Psoas muscle (tissue), 8 donors: ENCODE measurements around the gene CFAP157. TPM values are rescaled to one million over a fixed set of nuclear protein-coding genes. Genes with fewer than 3 reads are reported as not detected.

Experiments used
- ATAC-seq, 4 donors: fragments of 200-7000 bp; cut with Tn5 transposase; one replicate each; pipeline ENCODE4 v1.9.1; 2020; ENCODE audit warnings: moderate library complexity in 3 of 4, mild to moderate bottlenecking in 2 of 4
- DNase-seq, 2 donors: peaks; one replicate each; pipeline ENCODE4 v3.0.0-alpha.2; 2020
- H3K27ac ChIP-seq: fragments of 200-600 bp; one replicate; pipeline ENCODE4 v1.8.0; 2022
- H3K27me3 ChIP-seq, 3 donors: fragments of 200-600 bp in 1 of 3; one replicate each; pipeline versions ENCODE4 v1.6.1 to v1.8.0; 2013 to 2022; ENCODE audit warnings: low read length in 2 of 3, mild to moderate bottlenecking in 2 of 3, moderate library complexity in 1 of 3; ENCODE audit not compliant: insufficient read depth in 3 of 3
- H3K36me3 ChIP-seq, 2 donors: fragments of 200-600 bp in 1 of 2; one replicate each; pipeline versions ENCODE4 v1.6.1 to v1.8.0; 2013 to 2022; ENCODE audit warnings: low read depth in 1 of 2, mild to moderate bottlenecking in 1 of 2, moderate library complexity in 1 of 2; ENCODE audit not compliant: insufficient read depth in 1 of 2
- H3K4me1 ChIP-seq: fragments of 200-600 bp; one replicate; pipeline ENCODE4 v1.8.0; 2022
- H3K4me3 ChIP-seq: fragments of 200-600 bp; one replicate; pipeline ENCODE4 v1.8.0; 2022; ENCODE audit warnings: mild to moderate bottlenecking
- H3K9me3 ChIP-seq: fragments of 200-600 bp; one replicate; pipeline ENCODE4 v1.8.0; 2022
- WGBS, 3 donors: extraction: QIAGEN DNeasy Blood & Tissue Kit; methylation state at CpG; one replicate each; pipeline versions ENCODE4 v1.1.6 to v1.1.7; 2013; 5-methylcytosine and 5-hydroxymethylcytosine counted together
- intact Hi-C, 2 donors: fragments of 100-400 bp; cut with DNase I; formaldehyde crosslinking; loops; one replicate each; pipeline versions ENCODE4 v1.11.0 to v1.14.2; 2022
- polyA plus RNA-seq, 3 donors: library from polyadenylated mRNA; stranded (reverse); fragments of 200-250 nt; gene quantifications; one replicate each; pipeline ENCODE4 v1.2.3, GENCODE V29; 2013
- total RNA-seq, 4 donors: library from RNA; stranded (reverse); fragmentation: NEBNext Ultra II Directional in 2 of 4; extraction: Animal tissue kit (Norgen Biotek cat#: 25700) in 2 of 4; gene quantifications; one replicate each; pipeline versions ENCODE4 v1.2.1 to v1.2.4, GENCODE V29; 2021 to 2023
- TF ChIP-seq, protein P1 (sequence below): fragments of 200-600 bp; IDR thresholded peaks from one replicate; pipeline ENCODE4 v1.8.0; 2022; ENCODE audit warnings: antibody characterized with exemption
- donor health status: healthy with polysubstance abuse.
- donor health status: DM: no; HTN: no; CAD: no; lungs with moderate emphysema.
- donor health status: Bipolar disorder and iron deficiency.
- donor health status: healthy.
- donor health status: DM: yes; HTN: yes; CAD: no.
- donor health status: DM: no; HTN: no; CAD: no.
- donor health status: DM: no; HTN: no; CAD: no.
- donor health status: DM: yes; HTN: yes; CAD: no.

The CFAP157 gene
- total and polyA plus RNA-seq, 7 donors = 0.10 to 0.34 (median 0.23) TPM; not detected in 3

DNA sequence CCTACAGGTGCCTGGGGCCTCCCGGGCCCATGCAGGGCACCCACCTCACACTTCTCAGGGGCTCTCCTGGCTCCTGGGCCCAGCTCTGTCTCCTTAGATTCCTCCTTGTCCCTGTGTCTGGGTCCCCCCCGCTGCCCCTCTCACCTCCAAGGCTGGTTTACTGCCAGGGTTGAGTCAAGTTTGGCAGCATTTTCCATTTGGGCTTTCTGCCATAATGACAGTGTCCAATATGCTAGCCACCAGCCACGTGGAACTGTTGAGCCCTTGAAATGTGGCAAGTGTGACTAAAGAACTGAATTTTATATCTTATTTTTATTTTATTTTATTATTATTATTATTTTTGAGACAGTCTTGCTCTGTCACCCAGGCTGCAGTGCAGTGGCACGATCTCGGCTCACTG is 11.0 kb downstream of the CFAP157 start:
- TF ChIP-seq, protein P1, sequence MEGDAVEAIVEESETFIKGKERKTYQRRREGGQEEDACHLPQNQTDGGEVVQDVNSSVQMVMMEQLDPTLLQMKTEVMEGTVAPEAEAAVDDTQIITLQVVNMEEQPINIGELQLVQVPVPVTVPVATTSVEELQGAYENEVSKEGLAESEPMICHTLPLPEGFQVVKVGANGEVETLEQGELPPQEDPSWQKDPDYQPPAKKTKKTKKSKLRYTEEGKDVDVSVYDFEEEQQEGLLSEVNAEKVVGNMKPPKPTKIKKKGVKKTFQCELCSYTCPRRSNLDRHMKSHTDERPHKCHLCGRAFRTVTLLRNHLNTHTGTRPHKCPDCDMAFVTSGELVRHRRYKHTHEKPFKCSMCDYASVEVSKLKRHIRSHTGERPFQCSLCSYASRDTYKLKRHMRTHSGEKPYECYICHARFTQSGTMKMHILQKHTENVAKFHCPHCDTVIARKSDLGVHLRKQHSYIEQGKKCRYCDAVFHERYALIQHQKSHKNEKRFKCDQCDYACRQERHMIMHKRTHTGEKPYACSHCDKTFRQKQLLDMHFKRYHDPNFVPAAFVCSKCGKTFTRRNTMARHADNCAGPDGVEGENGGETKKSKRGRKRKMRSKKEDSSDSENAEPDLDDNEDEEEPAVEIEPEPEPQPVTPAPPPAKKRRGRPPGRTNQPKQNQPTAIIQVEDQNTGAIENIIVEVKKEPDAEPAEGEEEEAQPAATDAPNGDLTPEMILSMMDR = no peak
- ATAC-seq (no peak), DNase-seq (no peak)
- H3K9me3 ChIP-seq = no peaks in the 10 kb centered on the region
- no peaks in the 10 kb centered on the region for H3K27me3 ChIP-seq
- no peaks in the 10 kb centered on the region for H3K36me3 ChIP-seq
- H3K27ac ChIP-seq = no peak overlapping the region
- H3K4me3 ChIP-seq = no peak overlapping the region
- intact Hi-C loops = loop anchor here (5.0 kb wide), 2 partner anchors 105 to 125 kb away; partner anchors contain the start of gene STXBP1 (in 1 of the 2)
- peaks cover 15% of the 10 kb centered on the region for H3K4me1 ChIP-seq
- 71 to 76% (median 76%) methylated on average over 5 of the region's 5 CpGs for WGBS, 3 donors

DNA sequence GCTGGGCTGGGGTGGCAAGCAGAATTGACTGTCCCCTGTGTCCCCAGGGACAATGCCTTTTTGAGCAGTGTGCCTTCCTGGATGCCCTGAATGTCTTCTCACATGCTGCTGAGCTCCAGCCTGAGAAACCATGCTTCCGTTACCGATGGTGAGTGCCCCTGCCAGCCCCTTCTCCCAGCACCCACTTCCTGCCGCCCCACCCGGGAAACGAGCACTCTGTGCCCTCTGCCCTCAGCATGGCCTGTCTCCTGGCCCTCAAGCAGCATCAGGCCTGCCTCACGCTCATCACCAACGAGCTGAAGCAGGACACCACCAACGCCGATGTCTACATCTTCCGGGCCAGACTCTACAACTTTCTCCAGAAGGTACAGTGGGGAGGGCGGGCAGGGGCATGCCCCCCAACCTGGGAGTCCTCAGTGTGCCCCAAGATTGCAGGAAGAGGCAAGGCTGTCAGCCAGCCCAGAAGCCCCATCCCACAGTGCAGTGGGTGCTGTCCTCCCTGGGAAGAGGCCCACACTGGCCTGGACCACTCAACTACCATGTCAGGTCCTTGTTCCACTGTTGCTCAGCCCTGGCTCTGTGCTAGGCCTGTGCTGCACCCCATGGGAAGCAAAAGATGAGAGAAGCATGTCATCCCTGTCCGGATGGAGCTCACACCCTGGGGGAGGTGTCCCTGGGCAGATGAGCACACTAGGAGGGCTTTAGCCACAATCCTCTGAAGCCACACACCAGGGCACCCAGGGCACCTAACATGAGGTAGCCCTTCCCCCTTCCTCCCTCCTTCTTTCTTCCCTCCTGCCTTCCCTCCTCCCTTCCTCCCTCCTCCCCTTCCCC is 13.5 kb downstream of the CFAP157 start:
- intact Hi-C loops = no loop called here
- Histone ChIP-seq H3K9me3 (no peaks in the 10 kb centered on the region), H3K36me3 (no peaks in the 10 kb centered on the region), H3K27me3 (no peaks in the 10 kb centered on the region), H3K27ac (no peak overlapping the region), H3K4me3 (no peak overlapping the region), H3K4me1 (peaks cover 8% of the 10 kb centered on the region)
- ATAC-seq = no peak
- TF ChIP-seq, protein P1 = no peak
- WGBS, 3 donors = 82 to 85% (median 83%) methylated on average over 12 of the region's 12 CpGs
- DNase-seq = no peak

DNA sequence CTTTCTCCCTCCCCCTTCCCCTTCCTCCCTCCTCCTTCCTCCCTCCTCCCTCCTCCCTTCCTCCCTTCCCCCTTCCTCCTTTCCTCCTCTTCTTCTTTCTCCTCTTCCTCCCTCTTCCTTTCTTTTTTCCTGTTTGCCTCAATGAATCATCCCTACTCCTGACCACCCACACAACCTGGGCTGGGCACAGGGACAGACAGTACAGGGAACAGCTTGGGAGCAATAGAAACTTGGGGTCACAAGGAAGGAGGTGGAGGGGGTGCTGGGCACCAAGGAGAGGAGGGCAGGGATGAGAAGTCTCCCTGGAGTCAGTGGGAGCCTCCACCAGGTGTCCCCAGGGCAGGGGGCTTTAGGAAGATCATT is 14.1 kb downstream of the CFAP157 start:
- no peaks in the 10 kb centered on the region for H3K36me3 ChIP-seq
- no peaks in the 10 kb centered on the region for H3K27me3 ChIP-seq
- DNase-seq = no peak
- TF ChIP-seq, protein P1 = no peak
- H3K27ac ChIP-seq = no peak overlapping the region
- no peak for ATAC-seq
- no peaks in the 10 kb centered on the region for H3K9me3 ChIP-seq
- intact Hi-C loops = no loop called here
- H3K4me1 ChIP-seq = peaks cover 8% of the 10 kb centered on the region
- H3K4me3 ChIP-seq = no peak overlapping the region

DNA sequence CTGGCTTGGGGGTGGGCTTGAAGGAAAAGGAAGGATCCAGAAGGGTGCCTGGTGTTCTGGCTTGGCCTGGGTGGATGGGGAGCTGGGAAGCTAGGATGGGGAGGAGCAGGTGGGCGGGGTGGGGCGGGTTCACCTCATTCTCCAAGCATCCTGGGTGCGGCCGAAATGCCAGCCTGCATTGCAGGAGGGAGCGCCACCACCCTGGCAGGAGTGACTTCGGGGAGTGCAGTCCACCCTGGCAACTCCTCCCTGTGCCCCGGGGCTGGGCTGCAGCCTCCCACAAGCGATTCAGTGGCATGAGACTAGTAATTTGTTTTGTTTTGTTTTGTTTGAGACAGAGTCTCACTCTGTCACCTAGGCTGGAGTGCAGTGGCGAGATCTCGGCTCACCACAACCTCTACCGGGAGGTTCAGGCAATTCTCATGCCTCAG is 14.6 kb downstream of the CFAP157 start:
- 48 to 57% (median 48%) methylated on average over 10 to 11 of the region's 11 CpGs for WGBS, 3 donors
- no peaks in the 10 kb centered on the region for H3K9me3 ChIP-seq
- no peak overlapping the region for H3K27ac ChIP-seq
- H3K4me3 ChIP-seq = no peak overlapping the region
- ATAC-seq = no peak
- DNase-seq = no peak
- intact Hi-C loops = no loop called here
- no peaks in the 10 kb centered on the region for H3K36me3 ChIP-seq
- TF ChIP-seq, protein P1 = no peak
- peaks cover 3% of the 10 kb centered on the region for H3K4me1 ChIP-seq
- H3K27me3 ChIP-seq = no peaks in the 10 kb centered on the region
